DMS53 (cell line): Measurements from ENCODE around the gene CCDC7.
"Not testable (repeated sequence)": the region's sequence is repeated elsewhere in the genome, so short reads cannot be mapped to it uniquely, and the experiment has no call there.

Experiments
- DNase-seq: peaks from one replicate; lab custom pipeline; 2025; lab: John Stamatoyannopoulos, UW

CCDC7 gene

DNA sequence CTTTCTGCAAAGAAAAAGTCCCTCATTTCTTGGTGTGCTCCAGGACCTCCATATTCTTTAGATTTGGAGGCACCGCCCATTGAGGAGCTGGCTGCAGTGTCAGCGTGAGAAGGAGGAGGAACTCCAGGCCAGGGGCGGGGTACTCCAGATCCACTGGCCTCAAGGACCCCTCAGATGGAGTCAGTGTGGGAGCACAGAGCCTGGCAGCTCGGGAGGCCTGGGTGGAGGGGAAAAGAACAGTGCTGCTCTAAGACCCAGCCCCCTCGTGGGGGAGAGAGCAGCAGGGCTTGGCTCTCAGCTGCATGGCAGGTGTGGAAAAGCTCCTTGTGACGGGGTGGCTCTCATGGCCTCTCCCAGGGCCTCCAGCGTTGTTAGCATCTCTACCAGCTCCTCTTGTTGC, 441.5 kb downstream of the CCDC7 start:
- DNase-seq, result no peak

DNA sequence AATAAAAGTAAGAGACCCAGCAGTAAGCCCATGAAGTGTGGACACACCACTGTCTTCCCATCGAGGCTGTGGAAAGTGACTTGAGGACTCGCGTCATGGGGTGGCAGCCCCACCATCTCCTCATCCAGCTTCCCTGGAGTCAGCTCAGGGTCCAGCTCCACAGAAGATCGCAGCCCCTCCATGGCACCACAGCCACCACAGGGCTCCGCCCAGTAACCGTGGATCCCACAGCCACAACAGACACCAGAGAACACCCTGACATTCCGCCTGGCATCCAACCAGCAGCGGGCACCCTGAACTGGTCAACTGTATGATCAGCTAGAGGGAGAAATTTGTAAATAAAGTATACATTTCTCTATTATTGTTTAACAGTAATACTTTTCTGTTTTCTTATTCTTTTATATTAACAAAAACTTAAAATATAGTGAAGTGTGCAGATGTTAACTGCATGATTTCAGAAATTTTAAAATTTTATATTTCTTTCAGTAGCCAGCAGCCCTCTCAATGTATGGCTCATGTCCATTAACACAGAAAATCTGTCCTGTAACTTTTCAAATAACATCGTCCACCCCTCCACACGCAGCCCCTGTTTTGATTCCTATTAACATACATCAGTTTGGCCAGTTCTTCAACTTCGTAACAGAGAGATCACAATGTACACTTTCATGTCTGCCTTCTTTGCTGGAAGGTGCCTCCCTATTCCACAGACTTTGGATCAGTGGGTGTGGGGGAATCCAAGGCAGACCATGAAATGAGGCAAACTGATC, 442.4 kb downstream of the CCDC7 start:
- DNase-seq, result no peak

DNA sequence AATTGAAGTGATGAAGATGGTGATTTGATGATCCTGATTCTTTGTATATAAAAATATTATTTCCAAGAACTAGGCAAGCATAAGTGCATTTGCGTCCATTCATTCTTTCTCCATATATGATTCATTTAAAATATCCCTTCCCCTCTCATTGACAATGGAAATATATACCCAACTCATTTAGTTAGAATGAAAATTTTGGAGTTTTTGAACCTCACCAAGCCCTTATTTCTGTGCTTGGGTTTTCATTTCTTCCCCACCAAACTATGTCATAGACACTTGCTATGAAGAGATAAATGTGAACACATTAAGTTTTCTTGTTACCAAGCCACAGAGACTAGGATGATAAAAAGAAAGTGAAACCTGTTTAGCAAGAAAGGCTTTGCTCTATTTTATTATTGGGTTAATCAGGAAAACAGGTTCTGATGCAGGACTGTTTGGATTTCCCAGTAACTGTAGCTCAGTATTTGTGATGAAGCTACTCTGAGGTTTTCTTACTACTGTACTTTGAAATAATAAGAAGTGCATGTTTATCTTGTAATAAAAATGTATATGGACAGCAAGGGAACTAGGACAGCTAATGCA, 443.8 kb downstream of the CCDC7 start:
- no peak for DNase-seq

DNA sequence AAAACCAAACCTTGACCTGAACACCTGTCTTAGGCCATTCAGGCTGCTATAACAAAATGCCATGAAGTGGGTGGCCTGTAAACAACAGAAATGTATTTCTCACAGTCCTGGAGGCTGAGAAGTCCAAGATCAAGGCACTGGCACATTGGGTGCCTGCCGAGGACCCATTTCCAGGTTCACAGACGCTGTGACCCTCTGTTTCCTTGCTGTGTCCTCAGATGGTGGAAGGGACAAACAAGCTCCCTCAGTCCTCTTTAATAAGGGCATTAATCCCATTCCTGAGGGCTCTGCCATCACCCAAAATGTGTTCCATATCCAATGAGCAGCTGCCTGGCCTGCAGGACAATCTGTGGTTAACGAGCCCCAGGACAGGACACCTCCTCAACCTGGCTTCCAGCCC, 444.5 kb downstream of the CCDC7 start:
- no peak for DNase-seq

- no peak for DNase-seq
Observed at GRCh38 chr10:32891261-32891660, 445.3 kb downstream of the CCDC7 start.

DNA sequence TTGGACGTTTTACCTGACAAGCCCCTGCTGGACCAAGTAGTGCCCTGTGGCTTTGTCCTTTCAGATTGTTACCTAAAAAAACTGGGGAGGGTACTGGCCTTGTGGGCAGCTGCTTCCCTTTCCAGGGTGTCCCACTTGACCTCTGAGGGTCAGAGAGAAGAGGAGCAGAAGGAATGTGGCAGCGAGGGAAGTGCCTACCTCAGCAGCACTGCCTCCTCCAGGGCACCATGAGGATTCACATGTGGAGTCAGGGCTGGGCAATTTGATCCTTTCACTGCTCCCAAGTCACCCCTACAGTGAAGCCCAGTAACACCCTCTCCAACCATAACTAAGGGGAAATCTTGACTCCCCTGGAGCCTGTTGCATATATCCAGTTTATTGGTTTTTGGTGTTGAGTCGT, 447.5 kb downstream of the CCDC7 start:
- DNase-seq, result peak; percentile 21

GRCh38 chr10:32893916-32894664, 448.1 kb downstream of the CCDC7 start:
- no peak for DNase-seq

DNA sequence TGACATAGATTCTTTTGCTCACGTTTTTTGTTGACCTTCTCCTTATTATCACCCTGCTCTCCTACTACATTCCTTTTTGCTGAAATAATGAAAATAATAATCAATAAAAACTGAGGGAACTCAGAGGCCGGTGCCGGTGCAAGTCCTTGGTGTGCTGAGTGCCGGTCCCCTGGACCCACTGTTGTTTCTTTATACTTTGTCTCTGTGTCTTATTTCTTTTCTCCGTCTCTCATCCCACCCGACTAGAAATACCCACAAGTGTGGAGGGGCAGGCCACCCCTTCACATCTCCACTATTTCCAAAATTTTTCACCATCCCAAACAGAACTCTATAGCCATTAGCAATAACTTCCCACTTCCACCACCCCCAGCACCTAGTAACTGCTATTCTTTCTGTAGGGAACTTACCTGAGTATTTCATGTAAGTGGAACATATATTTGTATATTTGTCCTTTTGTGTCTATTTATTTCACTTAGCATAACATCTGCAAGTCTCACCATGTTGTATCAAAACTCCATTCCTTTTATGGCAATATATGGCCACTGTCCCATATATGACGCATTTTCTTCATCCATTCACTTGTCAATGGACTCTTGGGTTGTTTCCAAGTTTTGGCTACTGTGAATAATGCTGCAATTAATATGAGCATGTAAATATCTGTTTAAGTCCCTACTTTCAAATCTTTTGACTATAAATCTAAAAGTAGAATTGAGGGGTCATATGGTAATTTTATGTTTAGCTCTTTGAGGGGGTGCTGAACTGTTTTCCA, 449.4 kb downstream of the CCDC7 start:
- DNase-seq, result not testable (repeated sequence)

DNA sequence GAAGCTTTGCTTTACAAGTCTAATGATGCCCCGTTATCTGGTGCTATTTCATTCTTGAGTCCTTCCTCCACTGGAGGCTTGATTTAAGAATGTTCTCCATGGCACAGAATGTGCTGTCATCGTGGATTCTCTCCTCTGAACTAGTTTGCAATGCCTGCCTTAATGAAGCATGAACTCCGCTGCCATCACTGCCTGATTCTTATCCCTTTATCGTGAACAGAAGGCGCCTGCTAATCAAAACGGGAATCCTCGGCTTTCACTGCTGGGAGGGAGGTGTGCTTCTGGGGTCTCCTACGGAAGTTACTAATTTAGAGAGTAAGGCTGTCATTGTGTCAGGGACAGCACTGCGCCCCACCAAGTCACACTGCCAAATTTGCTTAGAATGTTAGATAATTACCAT, 455.9 kb downstream of the CCDC7 start:
- DNase-seq, result no peak

- DNase-seq, result no peak
Observed at GRCh38 chr10:32905466-32905865, 459.5 kb downstream of the CCDC7 start.

- no peak for DNase-seq
Observed at GRCh38 chr10:32906595-32906994, 460.7 kb downstream of the CCDC7 start.

DNA sequence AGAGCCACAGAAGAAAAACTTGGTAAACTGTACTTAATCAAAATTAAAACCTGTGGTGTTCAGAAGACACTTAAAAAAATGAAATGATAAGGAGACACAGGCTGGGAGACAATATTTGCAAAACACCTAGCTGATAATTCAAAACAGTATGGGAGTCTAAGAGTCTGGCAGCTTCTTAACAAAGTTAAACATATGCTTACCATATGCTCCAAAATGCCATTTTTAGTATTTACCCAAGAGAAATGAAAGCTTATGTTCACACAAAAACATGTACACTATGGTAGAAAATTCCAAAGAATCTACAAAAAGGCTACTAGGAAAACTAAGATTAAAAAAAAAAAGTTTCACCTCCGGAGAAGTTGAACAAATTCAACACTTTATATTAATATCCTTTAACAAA, 463.5 kb downstream of the CCDC7 start:
- no peak for DNase-seq

- not testable (repeated sequence) for DNase-seq
Observed at GRCh38 chr10:32909970-32910369, 464.0 kb downstream of the CCDC7 start.

GRCh38 chr10:32911285-32912016, 465.5 kb downstream of the CCDC7 start:
- no peak for DNase-seq

DNA sequence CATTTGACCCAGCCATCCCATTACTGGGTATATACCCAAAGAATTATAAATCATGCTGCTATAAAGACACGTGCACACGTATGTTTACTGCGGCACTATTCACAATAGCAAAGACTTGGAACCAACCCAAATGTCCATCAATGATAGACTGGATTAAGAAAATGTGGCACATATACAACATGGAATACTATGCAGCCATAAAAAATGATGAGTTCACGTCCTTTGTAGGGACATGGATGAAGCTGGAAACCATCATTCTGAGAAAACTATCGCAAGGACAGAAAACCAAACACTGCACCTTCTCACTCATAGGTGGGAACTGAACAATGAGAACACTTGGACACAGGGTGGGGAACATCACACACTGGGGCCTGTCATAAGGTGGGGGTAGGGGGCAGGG, 471.9 kb downstream of the CCDC7 start:
- DNase-seq, result not testable (repeated sequence)

DNA sequence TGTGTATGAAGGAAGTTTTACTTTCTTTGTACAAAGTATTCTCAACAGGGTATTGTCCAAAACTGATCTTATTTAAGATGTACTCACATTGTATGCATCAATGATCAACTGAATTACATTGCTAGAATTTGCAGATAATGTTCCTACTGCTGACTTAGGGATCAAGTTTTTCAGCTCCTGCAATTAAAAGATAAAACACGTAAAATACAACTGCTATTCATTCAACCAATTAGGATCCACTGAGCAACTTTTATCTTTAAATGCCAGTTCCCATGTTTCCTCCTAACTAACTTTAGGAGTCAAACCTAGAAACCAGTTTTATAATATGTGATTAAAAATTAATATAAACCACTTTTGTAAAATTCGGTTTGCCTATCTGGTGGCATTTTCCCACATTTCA, 476.2 kb downstream of the CCDC7 start:
- DNase-seq, result no peak

DNA sequence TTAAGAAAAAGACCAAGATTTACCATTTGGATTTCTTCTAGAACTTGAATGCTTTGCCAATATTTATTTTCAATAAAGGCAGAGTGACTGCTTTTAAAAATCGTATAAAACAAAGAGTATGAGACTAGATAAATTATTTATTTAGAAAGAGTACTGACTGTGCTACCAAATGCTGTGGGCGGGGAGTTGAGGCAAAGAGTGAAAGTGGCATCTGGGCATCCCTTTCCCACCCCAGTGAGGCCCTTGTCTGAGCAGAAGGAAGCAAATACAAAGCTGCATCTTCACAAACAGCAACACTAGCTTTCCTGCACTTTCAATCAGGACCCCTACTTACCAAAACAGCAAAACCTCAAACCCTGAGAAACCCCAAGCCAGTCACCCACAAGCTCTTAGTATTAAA, 477.2 kb downstream of the CCDC7 start:
- DNase-seq, result no peak

DNA sequence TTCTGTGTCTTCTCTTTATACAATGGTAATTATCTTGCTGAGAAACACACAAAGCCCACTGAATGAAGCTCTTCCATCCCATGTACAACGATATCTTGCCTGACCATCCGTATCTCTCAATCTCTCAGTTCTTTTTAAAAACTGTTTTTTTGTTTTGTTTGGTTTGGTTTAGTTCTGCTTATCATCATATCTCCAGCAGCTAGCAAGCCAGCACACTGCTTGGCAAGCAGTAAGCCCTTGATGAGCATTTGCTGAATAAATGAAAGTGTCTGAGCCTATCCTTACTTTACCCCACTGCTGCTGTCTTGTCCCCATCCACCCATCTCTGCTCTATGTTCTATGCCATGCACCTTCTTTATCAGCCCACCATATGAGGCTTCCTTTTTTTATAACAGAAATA, 477.9 kb downstream of the CCDC7 start:
- no peak for DNase-seq
